GM12874 (cell line): ENCODE results near the gene PRKACB.

Experiments
- TF ChIP-seq, protein P1 (sequence below): IDR thresholded peaks from 2 replicates; pipeline ENCODE4 v1.5.1; 2011; ENCODE audit warnings: low read depth, mild to moderate bottlenecking, control low read depth, low read length, moderate library complexity; ENCODE audit not compliant: insufficient read depth

The PRKACB gene

DNA sequence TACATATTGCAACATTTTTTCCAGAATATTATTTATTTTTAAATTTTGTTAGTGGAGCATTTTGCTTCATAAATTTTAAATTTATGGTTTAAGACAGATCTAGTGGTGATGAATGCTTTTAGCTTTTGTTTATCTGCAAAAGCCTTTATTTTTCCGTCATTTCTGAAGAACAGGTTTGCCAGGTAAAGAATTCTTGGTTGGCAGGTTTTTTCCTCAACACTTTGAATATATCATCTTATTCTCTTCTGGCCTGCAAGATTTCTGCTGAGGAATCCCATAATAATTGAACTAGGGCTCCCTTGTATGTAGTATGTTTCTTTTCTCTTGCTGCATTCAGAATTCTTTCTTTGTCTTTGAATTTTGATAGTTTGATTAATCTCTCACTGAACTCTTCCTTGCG, 106.6 kb downstream of the PRKACB start:
- TF ChIP-seq, protein P1, sequence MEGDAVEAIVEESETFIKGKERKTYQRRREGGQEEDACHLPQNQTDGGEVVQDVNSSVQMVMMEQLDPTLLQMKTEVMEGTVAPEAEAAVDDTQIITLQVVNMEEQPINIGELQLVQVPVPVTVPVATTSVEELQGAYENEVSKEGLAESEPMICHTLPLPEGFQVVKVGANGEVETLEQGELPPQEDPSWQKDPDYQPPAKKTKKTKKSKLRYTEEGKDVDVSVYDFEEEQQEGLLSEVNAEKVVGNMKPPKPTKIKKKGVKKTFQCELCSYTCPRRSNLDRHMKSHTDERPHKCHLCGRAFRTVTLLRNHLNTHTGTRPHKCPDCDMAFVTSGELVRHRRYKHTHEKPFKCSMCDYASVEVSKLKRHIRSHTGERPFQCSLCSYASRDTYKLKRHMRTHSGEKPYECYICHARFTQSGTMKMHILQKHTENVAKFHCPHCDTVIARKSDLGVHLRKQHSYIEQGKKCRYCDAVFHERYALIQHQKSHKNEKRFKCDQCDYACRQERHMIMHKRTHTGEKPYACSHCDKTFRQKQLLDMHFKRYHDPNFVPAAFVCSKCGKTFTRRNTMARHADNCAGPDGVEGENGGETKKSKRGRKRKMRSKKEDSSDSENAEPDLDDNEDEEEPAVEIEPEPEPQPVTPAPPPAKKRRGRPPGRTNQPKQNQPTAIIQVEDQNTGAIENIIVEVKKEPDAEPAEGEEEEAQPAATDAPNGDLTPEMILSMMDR, result no peak

GRCh38 chr1:84253036-84253435, 109.0 kb downstream of the PRKACB start:
- TF ChIP-seq, protein P1, result no peak

- TF ChIP-seq, protein P1, result no peak
Measured at GRCh38 chr1:84253891-84254290, 109.8 kb downstream of the PRKACB start.

DNA sequence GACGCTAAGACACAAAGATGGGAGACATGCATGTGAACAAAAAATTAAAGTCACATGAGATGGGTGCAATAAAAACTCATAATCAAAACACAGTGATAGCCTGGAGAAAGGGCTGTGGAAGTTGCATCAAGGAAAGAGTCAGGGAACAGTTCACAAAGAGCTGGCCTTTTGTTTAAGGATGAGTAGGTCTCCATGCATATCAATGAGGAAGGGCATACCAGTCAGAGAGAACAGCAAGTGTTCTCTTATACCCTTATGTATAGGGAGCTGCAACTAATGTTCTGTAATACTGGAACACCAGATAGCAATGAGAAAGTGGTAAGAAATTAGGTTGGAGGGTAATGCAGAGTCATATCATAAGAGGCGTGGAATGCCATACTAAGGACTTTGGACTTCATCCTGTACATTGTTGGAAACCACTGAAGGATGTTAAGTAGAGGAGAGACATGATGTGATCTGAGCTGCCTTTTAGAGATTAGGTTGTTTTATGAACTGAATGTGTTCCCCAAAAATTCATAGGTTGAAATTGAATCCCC, 110.7 kb downstream of the PRKACB start:
- TF ChIP-seq, protein P1, result no peak

GRCh38 chr1:84255582-84255981, 111.5 kb downstream of the PRKACB start:
- TF ChIP-seq, protein P1, result no peak

GRCh38 chr1:84257617-84258016, 113.5 kb downstream of the PRKACB start:
- TF ChIP-seq, protein P1, result no peak

DNA sequence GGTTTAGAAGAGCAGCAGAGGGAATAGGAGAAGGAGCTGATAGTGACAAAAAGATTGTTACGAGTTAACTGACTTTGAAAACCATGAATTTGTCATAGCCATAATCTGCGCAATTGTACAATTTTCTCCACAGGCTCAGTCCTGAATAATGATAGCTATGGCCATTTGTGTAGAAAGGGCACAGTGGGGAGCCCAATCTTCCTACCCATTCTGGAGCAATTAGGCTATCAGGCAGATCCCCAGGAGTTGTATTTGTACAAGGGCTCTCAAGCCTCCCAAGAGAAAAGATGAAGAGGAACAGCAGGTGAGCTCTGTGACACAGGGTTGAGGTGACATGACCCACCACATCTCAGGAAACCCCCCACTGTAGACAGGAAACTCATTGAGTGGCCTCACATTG, 115.3 kb downstream of the PRKACB start:
- TF ChIP-seq, protein P1, result no peak
